ENCODE measurements around the gene CPVL.

The CPVL gene

GRCh38 chr7:29063872-29064271 is 82.5 kb downstream of the CPVL start:
- no peaks in the 10 kb centered on the region for H3K27me3 ChIP-seq (ENCODE audit: low read depth, low read length)
- no peaks in the 10 kb centered on the region for H3K9me3 ChIP-seq (ENCODE audit: control insufficient read depth in 1 of 2, low read length in 2 of 2)
- H3K4me1 ChIP-seq (ENCODE audit: control insufficient read depth in 1 of 2, insufficient read depth in 2 of 2, low read length in 2 of 2), result no peaks in the 10 kb centered on the region
- H3K4me3 ChIP-seq (ENCODE audit: low read depth in 1 of 2, low read length in 2 of 2), result no peak overlapping the region
- H3K36me3 ChIP-seq (ENCODE audit: control insufficient read depth in 1 of 2, insufficient read depth in 2 of 2, low read length in 2 of 2), result no peaks in the 10 kb centered on the region
- no peak overlapping the region for H3K27ac ChIP-seq (ENCODE audit: low read length)

GRCh38 chr7:29063236-29063635 is 83.1 kb downstream of the CPVL start:
- no peaks in the 10 kb centered on the region for H3K4me1 ChIP-seq (ENCODE audit: control insufficient read depth in 1 of 2, insufficient read depth in 2 of 2, low read length in 2 of 2)
- H3K4me3 ChIP-seq (ENCODE audit: low read depth in 1 of 2, low read length in 2 of 2), result no peak overlapping the region
- no peak overlapping the region for H3K27ac ChIP-seq (ENCODE audit: low read length)
- H3K9me3 ChIP-seq (ENCODE audit: control insufficient read depth in 1 of 2, low read length in 2 of 2), result no peaks in the 10 kb centered on the region
- H3K27me3 ChIP-seq (ENCODE audit: low read depth, low read length), result no peaks in the 10 kb centered on the region
- H3K36me3 ChIP-seq (ENCODE audit: control insufficient read depth in 1 of 2, insufficient read depth in 2 of 2, low read length in 2 of 2), result no peaks in the 10 kb centered on the region

GRCh38 chr7:29053105-29053872 is 93.0 kb downstream of the CPVL start:
- Histone ChIP-seq H3K27ac (ENCODE audit: low read length) (no peak overlapping the region), H3K36me3 (ENCODE audit: control insufficient read depth in 1 of 2, insufficient read depth in 2 of 2, low read length in 2 of 2) (no peaks in the 10 kb centered on the region), H3K9me3 (ENCODE audit: control insufficient read depth in 1 of 2, low read length in 2 of 2) (peaks cover 0 to 6% of the 10 kb centered on the region in 2 donors), H3K27me3 (ENCODE audit: low read depth, low read length) (no peaks in the 10 kb centered on the region), H3K4me1 (ENCODE audit: control insufficient read depth in 1 of 2, insufficient read depth in 2 of 2, low read length in 2 of 2) (no peaks in the 10 kb centered on the region), H3K4me3 (ENCODE audit: low read depth in 1 of 2, low read length in 2 of 2) (no peak overlapping the region)

GRCh38 chr7:29046978-29047377 is 99.4 kb downstream of the CPVL start:
- Histone ChIP-seq H3K36me3 (ENCODE audit: control insufficient read depth in 1 of 2, insufficient read depth in 2 of 2, low read length in 2 of 2) (no peaks in the 10 kb centered on the region), H3K4me1 (ENCODE audit: control insufficient read depth in 1 of 2, insufficient read depth in 2 of 2, low read length in 2 of 2) (no peaks in the 10 kb centered on the region), H3K9me3 (ENCODE audit: control insufficient read depth in 1 of 2, low read length in 2 of 2) (no peaks in the 10 kb centered on the region), H3K27ac (ENCODE audit: low read length) (no peak overlapping the region), H3K27me3 (ENCODE audit: low read depth, low read length) (no peaks in the 10 kb centered on the region), H3K4me3 (ENCODE audit: low read depth in 1 of 2, low read length in 2 of 2) (no peak overlapping the region)

GRCh38 chr7:29045258-29046086 is 100.9 kb downstream of the CPVL start:
- no peak overlapping the region for H3K4me3 ChIP-seq (ENCODE audit: low read depth in 1 of 2, low read length in 2 of 2)
- H3K4me1 ChIP-seq (ENCODE audit: control insufficient read depth in 1 of 2, insufficient read depth in 2 of 2, low read length in 2 of 2), result no peaks in the 10 kb centered on the region
- no peaks in the 10 kb centered on the region for H3K27me3 ChIP-seq (ENCODE audit: low read depth, low read length)
- no peaks in the 10 kb centered on the region for H3K36me3 ChIP-seq (ENCODE audit: control insufficient read depth in 1 of 2, insufficient read depth in 2 of 2, low read length in 2 of 2)
- H3K27ac ChIP-seq (ENCODE audit: low read length), result no peak overlapping the region
- no peaks in the 10 kb centered on the region for H3K9me3 ChIP-seq (ENCODE audit: control insufficient read depth in 1 of 2, low read length in 2 of 2)

DNA sequence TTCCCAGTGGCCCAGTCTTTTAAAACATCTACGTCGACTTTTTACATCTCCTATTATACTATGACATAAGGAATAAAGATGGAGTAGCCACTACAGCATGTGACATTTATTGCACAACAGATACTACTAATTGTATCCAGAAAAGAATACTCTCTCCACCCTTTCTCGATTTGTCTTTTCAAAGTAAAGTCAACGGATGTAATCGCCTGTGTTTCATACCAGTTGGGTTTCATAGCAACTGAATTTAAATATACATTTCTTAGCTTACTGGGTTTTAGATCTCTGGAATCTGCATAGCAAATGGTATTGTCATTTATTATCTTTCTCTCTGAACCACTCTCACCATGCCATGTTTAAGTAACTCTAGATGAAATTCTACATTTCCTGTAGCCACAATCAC is 101.8 kb downstream of the CPVL start:
- H3K27ac ChIP-seq (ENCODE audit: low read length), result no peak overlapping the region
- H3K4me3 ChIP-seq (ENCODE audit: low read depth in 1 of 2, low read length in 2 of 2), result no peak overlapping the region
- no peaks in the 10 kb centered on the region for H3K27me3 ChIP-seq (ENCODE audit: low read depth, low read length)
- H3K36me3 ChIP-seq (ENCODE audit: control insufficient read depth in 1 of 2, insufficient read depth in 2 of 2, low read length in 2 of 2), result no peaks in the 10 kb centered on the region
- H3K4me1 ChIP-seq (ENCODE audit: control insufficient read depth in 1 of 2, insufficient read depth in 2 of 2, low read length in 2 of 2), result peaks cover 0 to 4% of the 10 kb centered on the region in 2 donors
- H3K9me3 ChIP-seq (ENCODE audit: control insufficient read depth in 1 of 2, low read length in 2 of 2), result no peaks in the 10 kb centered on the region

DNA sequence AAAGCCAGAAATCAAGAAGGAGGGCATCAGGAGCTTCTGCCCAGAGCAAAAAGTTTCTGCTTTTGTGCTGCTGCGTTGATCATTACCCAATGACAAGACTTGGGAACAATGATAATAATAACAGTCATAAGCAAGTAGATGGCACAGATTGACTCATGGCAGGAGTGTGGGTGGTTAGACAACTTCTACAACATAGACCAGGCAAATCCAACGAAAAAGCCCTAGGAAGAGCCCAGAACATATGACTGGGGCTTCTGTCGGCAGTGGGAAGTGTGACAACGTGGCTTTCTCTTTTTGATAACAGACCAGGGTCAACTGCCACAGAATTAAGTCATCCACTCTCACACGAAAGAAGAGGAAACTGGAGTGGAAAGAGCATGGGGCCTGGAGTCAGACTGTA is 102.8 kb downstream of the CPVL start:
- peaks cover 0 to 4% of the 10 kb centered on the region in 2 donors for H3K4me1 ChIP-seq (ENCODE audit: control insufficient read depth in 1 of 2, insufficient read depth in 2 of 2, low read length in 2 of 2)
- no peaks in the 10 kb centered on the region for H3K27me3 ChIP-seq (ENCODE audit: low read depth, low read length)
- no peak overlapping the region for H3K4me3 ChIP-seq (ENCODE audit: low read depth in 1 of 2, low read length in 2 of 2)
- no peak overlapping the region for H3K27ac ChIP-seq (ENCODE audit: low read length)
- H3K9me3 ChIP-seq (ENCODE audit: control insufficient read depth in 1 of 2, low read length in 2 of 2), result no peaks in the 10 kb centered on the region
- H3K36me3 ChIP-seq (ENCODE audit: control insufficient read depth in 1 of 2, insufficient read depth in 2 of 2, low read length in 2 of 2), result no peaks in the 10 kb centered on the region

DNA sequence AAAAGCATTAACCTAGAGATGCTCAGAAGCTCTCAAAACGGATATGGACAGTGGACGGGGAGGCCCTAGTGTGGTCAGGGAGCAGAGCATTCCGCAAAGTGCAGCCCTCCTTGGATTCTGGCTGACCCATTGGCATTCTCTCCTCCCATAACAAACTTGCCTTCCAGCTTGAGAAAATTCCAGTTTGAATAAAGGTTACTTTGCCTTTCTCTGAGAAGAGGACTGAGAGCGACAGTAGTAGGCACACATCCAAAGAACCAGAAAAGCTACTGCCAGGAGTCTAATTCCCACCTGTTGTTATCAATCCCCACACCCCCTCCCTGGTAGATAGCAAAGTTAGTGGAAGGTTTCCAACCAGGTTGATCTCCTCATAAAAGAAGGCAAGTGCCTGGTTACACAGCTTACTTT is 103.5 kb downstream of the CPVL start:
- H3K4me1 ChIP-seq (ENCODE audit: control insufficient read depth in 1 of 2, insufficient read depth in 2 of 2, low read length in 2 of 2), result peaks cover 0 to 4% of the 10 kb centered on the region in 2 donors
- no peaks in the 10 kb centered on the region for H3K36me3 ChIP-seq (ENCODE audit: control insufficient read depth in 1 of 2, insufficient read depth in 2 of 2, low read length in 2 of 2)
- no peaks in the 10 kb centered on the region for H3K27me3 ChIP-seq (ENCODE audit: low read depth, low read length)
- H3K4me3 ChIP-seq (ENCODE audit: low read depth in 1 of 2, low read length in 2 of 2), result no peak overlapping the region
- H3K27ac ChIP-seq (ENCODE audit: low read length), result no peak overlapping the region
- no peaks in the 10 kb centered on the region for H3K9me3 ChIP-seq (ENCODE audit: control insufficient read depth in 1 of 2, low read length in 2 of 2)

DNA sequence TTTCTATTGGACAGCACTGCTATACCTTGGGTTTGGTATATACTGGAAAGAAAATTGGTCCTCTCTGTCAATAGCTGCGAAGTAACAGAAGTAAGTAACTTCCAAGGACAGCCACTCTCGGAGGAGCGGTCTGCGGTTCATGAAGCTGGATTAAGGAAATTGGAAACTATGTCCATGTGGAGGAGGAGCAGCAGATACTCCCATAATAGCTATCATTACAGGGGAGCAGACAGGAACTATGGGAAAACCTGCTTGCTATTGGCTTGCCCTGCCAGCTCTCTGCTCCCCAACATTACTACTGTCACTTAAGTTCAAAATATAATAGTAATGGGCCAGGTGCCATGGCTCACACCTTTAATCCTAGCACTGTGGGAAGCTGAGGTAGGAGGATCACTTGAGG is 104.3 kb downstream of the CPVL start:
- no peaks in the 10 kb centered on the region for H3K36me3 ChIP-seq (ENCODE audit: control insufficient read depth in 1 of 2, insufficient read depth in 2 of 2, low read length in 2 of 2)
- no peak overlapping the region for H3K4me3 ChIP-seq (ENCODE audit: low read depth in 1 of 2, low read length in 2 of 2)
- H3K9me3 ChIP-seq (ENCODE audit: control insufficient read depth in 1 of 2, low read length in 2 of 2), result no peaks in the 10 kb centered on the region
- H3K27ac ChIP-seq (ENCODE audit: low read length), result no peak overlapping the region
- no peaks in the 10 kb centered on the region for H3K27me3 ChIP-seq (ENCODE audit: low read depth, low read length)
- peaks cover 0 to 4% of the 10 kb centered on the region in 2 donors for H3K4me1 ChIP-seq (ENCODE audit: control insufficient read depth in 1 of 2, insufficient read depth in 2 of 2, low read length in 2 of 2)

GRCh38 chr7:29040579-29040925 is 105.8 kb downstream of the CPVL start:
- no peak overlapping the region for H3K27ac ChIP-seq (ENCODE audit: low read length)
- H3K9me3 ChIP-seq (ENCODE audit: control insufficient read depth in 1 of 2, low read length in 2 of 2), result no peaks in the 10 kb centered on the region
- H3K4me1 ChIP-seq (ENCODE audit: control insufficient read depth in 1 of 2, insufficient read depth in 2 of 2, low read length in 2 of 2), result peaks cover 0 to 4% of the 10 kb centered on the region in 2 donors
- no peaks in the 10 kb centered on the region for H3K27me3 ChIP-seq (ENCODE audit: low read depth, low read length)
- no peak overlapping the region for H3K4me3 ChIP-seq (ENCODE audit: low read depth in 1 of 2, low read length in 2 of 2)
- H3K36me3 ChIP-seq (ENCODE audit: control insufficient read depth in 1 of 2, insufficient read depth in 2 of 2, low read length in 2 of 2), result no peaks in the 10 kb centered on the region

- Histone ChIP-seq H3K4me3 (ENCODE audit: low read depth in 1 of 2, low read length in 2 of 2) (no peak overlapping the region), H3K27ac (ENCODE audit: low read length) (no peak overlapping the region), H3K4me1 (ENCODE audit: control insufficient read depth in 1 of 2, insufficient read depth in 2 of 2, low read length in 2 of 2) (peaks cover 0 to 4% of the 10 kb centered on the region in 2 donors), H3K27me3 (ENCODE audit: low read depth, low read length) (no peaks in the 10 kb centered on the region), H3K9me3 (ENCODE audit: control insufficient read depth in 1 of 2, low read length in 2 of 2) (no peaks in the 10 kb centered on the region), H3K36me3 (ENCODE audit: control insufficient read depth in 1 of 2, insufficient read depth in 2 of 2, low read length in 2 of 2) (no peaks in the 10 kb centered on the region)
These were observed 106.3 kb downstream of the CPVL start for GRCh38 chr7:29039821-29040578.

Measured in muscle layer of duodenum (tissue), 2 donors.